Stimulated activated CD8-positive, alpha-beta memory T cell treated with anti-CD3 and anti-CD28 coated beads, Interleukin-4, amount 100 ng/mL, for 4 hours (primary cell): ENCODE results near the gene DCAF8.

Experiments
- DNase-seq, 2 donors: peaks; one replicate each; pipeline ENCODE4 v3.0.0-alpha.2; 2020; ENCODE audit warnings: low read depth in 2 of 2, low spot score in 1 of 2

DCAF8 gene

GRCh38 chr1:160227034-160227433 lies 35.3 kb downstream of the DCAF8 start:
- DNase-seq: no peak

- no peak for DNase-seq
Measured at GRCh38 chr1:160226623-160227022, 35.7 kb downstream of the DCAF8 start.

- DNase-seq: no peak
Measured at GRCh38 chr1:160225345-160225744, 37.0 kb downstream of the DCAF8 start.

- no peak for DNase-seq
Measured at GRCh38 chr1:160224606-160225005, 37.7 kb downstream of the DCAF8 start.

GRCh38 chr1:160222546-160222945 lies 39.8 kb downstream of the DCAF8 start:
- DNase-seq: no peak

GRCh38 chr1:160221089-160221488 lies 41.3 kb downstream of the DCAF8 start:
- DNase-seq: no peak

GRCh38 chr1:160220301-160220700 lies 42.0 kb downstream of the DCAF8 start:
- no peak for DNase-seq

GRCh38 chr1:160219062-160219929 lies 43.1 kb downstream of the DCAF8 start:
- no peak for DNase-seq

GRCh38 chr1:160217481-160218051 lies 44.8 kb downstream of the DCAF8 start:
- DNase-seq: no peak

GRCh38 chr1:160216301-160216700 lies 46.0 kb downstream of the DCAF8 start:
- no peak for DNase-seq

GRCh38 chr1:160214481-160215140 lies 47.7 kb downstream of the DCAF8 start:
- DNase-seq: no peak

- no peak for DNase-seq
Measured at GRCh38 chr1:160211046-160211790, 51.1 kb downstream of the DCAF8 start.

- no peak for DNase-seq
Measured at GRCh38 chr1:160210561-160210960, 51.8 kb downstream of the DCAF8 start.

- DNase-seq: no peak
Measured at GRCh38 chr1:160209321-160210046, 52.9 kb downstream of the DCAF8 start.

GRCh38 chr1:160208557-160209320 lies 53.6 kb downstream of the DCAF8 start:
- no peak for DNase-seq

GRCh38 chr1:160207771-160208556 lies 54.4 kb downstream of the DCAF8 start:
- no peak for DNase-seq

- no peak for DNase-seq
Measured at GRCh38 chr1:160207118-160207650, 55.2 kb downstream of the DCAF8 start.

GRCh38 chr1:160206421-160207117 lies 55.8 kb downstream of the DCAF8 start:
- DNase-seq: no peak
